ENCODE measurements around the gene EXO5.

EXO5 gene

GRCh38 chr1:40564506-40564905 lies 55.9 kb downstream of the EXO5 start:
- Histone ChIP-seq H3K9me3 (no peaks in the 10 kb centered on the region), H3K36me3 (replicated peaks) (no peaks in the 10 kb centered on the region), H3K4me1 (no peaks in the 10 kb centered on the region), H3K27me3 (ENCODE audit: low read depth) (no peaks in the 10 kb centered on the region; the same call in 1 of the 2 replicates), H3K4me3 (no peak overlapping the region)
- in situ Hi-C loops (cut with MboI; ENCODE audit: low sequenced_read_pairs) = no loop called here
- DNase-seq (ENCODE audit: low spot score in 2 of 2) = no peak

- no peaks in the 10 kb centered on the region for H3K36me3 ChIP-seq (replicated peaks)
Observed at GRCh38 chr1:40564913-40565312, 56.3 kb downstream of the EXO5 start.

More at GRCh38 chr1:40564913-40565312, 56.3 kb downstream of the EXO5 start:
- H3K27me3 ChIP-seq (ENCODE audit: low read depth) = no peaks in the 10 kb centered on the region; the same call in 1 of the 2 replicates
- no peak overlapping the region for H3K4me3 ChIP-seq
- no peak for DNase-seq (ENCODE audit: low spot score in 2 of 2)
- in situ Hi-C loops (cut with MboI; ENCODE audit: low sequenced_read_pairs) = no loop called here
- H3K9me3 ChIP-seq = no peaks in the 10 kb centered on the region
- H3K4me1 ChIP-seq = no peaks in the 10 kb centered on the region
